Calu3 (cell line): ENCODE measurements around the gene TPPP. TPM values are rescaled to one million over a fixed set of nuclear protein-coding genes. Genes with fewer than 3 reads are reported as not detected.
A peak's percentile ranks its signal among the peaks of the same experiment; 100 is the strongest.

ENCODE experiments used
- BruUV-seq: library from RNA; stranded (reverse); fragments of 400-500 nt; replicated peaks from 2 replicates; lab custom pipeline; 2021; lab: Mats Ljungman, UMichigan
- CTCF ChIA-PET: fragments of 300-600 bp; sonication (Branson Sonifier 250); formaldehyde crosslinking; loops from one replicate; lab custom pipeline; 2022; ENCODE audit warnings: antibody characterized with exemption; lab: Charles Lee
- DNase-seq: peaks from one replicate; pipeline ENCODE4 v3.0.0; 2022
- H3K27ac Mint-ChIP-seq: one replicate; pipeline ENCODE4 v1.8.0; 2022; ENCODE audit warnings: mixed read lengths; ENCODE audit not compliant: unreplicated experiment
- H3K27me3 Mint-ChIP-seq: one replicate; pipeline ENCODE4 v1.8.0; 2022; ENCODE audit warnings: mixed read lengths; ENCODE audit not compliant: unreplicated experiment
- H3K36me3 Mint-ChIP-seq: one replicate; pipeline ENCODE4 v1.8.0; 2022; ENCODE audit warnings: mild to moderate bottlenecking, moderate library complexity, mixed read lengths; ENCODE audit not compliant: insufficient read depth, unreplicated experiment
- H3K4me1 Mint-ChIP-seq: one replicate; pipeline ENCODE4 v1.8.0; 2022; ENCODE audit warnings: mild to moderate bottlenecking, low read depth, mixed read lengths; ENCODE audit not compliant: unreplicated experiment
- H3K4me3 Mint-ChIP-seq: one replicate; pipeline ENCODE4 v1.8.0; 2022; ENCODE audit warnings: mild to moderate bottlenecking, low read depth, moderate library complexity, mixed read lengths; ENCODE audit not compliant: unreplicated experiment
- H3K9me3 Mint-ChIP-seq: one replicate; pipeline ENCODE4 v1.8.0; 2022; ENCODE audit warnings: low read depth, mixed read lengths; ENCODE audit not compliant: unreplicated experiment
- intact Hi-C: fragments of 100-400 bp; cut with micrococcal nuclease; formaldehyde crosslinking; loops from one replicate; pipeline ENCODE4 v1.10.0; 2022; ENCODE audit not compliant: unreplicated experiment
- total RNA-seq: library from RNA; stranded (reverse); gene quantifications from 2 replicates; pipeline ENCODE4 v1.2.3, GENCODE V29; 2022
- TF ChIP-seq, protein P1 (sequence below): fragments of 200-600 bp; IDR thresholded peaks from one replicate; pipeline ENCODE4 v1.8.0; 2022; ENCODE audit warnings: antibody characterized with exemption; ENCODE audit not compliant: unreplicated experiment

The TPPP gene
- total RNA-seq, 1 experiment from 2014 or later: 0.38 TPM

DNA sequence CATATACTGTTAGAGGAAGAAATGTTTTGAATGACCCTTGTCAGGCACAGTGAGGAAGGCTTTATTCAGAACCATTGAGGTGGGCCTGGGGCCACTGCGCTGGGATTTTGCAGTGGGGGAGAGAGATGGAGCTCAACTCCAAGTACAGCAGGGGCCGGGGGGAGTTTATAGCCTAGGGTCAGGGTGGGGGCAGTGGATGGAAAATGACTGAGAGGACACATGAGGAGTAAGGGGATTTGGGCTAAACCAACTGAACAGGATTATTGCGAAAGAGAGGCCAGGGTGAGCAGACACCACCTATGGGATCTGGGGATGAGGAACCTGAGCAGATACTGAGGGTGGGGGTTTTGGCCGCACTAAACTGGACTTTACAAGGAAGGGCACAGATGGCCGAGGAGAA, 74.7 kb downstream of the TPPP start:
- intact Hi-C loops: loop anchor here (10.0 kb wide), 1 partner anchor 174 kb away; the partner anchor contains the start of gene EXOC3
- Mint-ChIP-seq H3K36me3 (peaks cover 35% of the 10 kb centered on the region), H3K27me3 (no peaks in the 10 kb centered on the region), H3K9me3 (no peaks in the 10 kb centered on the region), H3K4me3 (no peak overlapping the region), H3K4me1 (peaks cover 32% of the 10 kb centered on the region), H3K27ac (no peak overlapping the region)
- CTCF ChIA-PET: interaction anchor here (0.6 kb wide), 1 partner anchor 125 kb away, joined by 3 read pairs; no protein-coding TSS in a partner anchor
- TF ChIP-seq, protein P1, sequence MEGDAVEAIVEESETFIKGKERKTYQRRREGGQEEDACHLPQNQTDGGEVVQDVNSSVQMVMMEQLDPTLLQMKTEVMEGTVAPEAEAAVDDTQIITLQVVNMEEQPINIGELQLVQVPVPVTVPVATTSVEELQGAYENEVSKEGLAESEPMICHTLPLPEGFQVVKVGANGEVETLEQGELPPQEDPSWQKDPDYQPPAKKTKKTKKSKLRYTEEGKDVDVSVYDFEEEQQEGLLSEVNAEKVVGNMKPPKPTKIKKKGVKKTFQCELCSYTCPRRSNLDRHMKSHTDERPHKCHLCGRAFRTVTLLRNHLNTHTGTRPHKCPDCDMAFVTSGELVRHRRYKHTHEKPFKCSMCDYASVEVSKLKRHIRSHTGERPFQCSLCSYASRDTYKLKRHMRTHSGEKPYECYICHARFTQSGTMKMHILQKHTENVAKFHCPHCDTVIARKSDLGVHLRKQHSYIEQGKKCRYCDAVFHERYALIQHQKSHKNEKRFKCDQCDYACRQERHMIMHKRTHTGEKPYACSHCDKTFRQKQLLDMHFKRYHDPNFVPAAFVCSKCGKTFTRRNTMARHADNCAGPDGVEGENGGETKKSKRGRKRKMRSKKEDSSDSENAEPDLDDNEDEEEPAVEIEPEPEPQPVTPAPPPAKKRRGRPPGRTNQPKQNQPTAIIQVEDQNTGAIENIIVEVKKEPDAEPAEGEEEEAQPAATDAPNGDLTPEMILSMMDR: no peak
- no peak for DNase-seq
- no TSS peak for BruUV-seq

GRCh38 chr5:617896-618295, 75.3 kb downstream of the TPPP start:
- Mint-ChIP-seq H3K9me3 (peaks cover 1% of the 10 kb centered on the region), H3K4me3 (no peak overlapping the region), H3K36me3 (peaks cover 39% of the 10 kb centered on the region), H3K27ac (no peak overlapping the region), H3K27me3 (no peaks in the 10 kb centered on the region), H3K4me1 (peaks cover 37% of the 10 kb centered on the region)
- intact Hi-C loops: loop anchor here (10.0 kb wide), 1 partner anchor 173 kb away; the partner anchor contains the start of gene EXOC3
- no TSS peak for BruUV-seq
- TF ChIP-seq, protein P1: no peak
- CTCF ChIA-PET: no interaction called here
- no peak for DNase-seq

GRCh38 chr5:616484-617039, 76.6 kb downstream of the TPPP start:
- Mint-ChIP-seq H3K4me3 (no peak overlapping the region), H3K27ac (no peak overlapping the region), H3K4me1 (peaks cover 41% of the 10 kb centered on the region), H3K36me3 (peaks cover 52% of the 10 kb centered on the region), H3K9me3 (peaks cover 2% of the 10 kb centered on the region), H3K27me3 (no peaks in the 10 kb centered on the region)
- peak; percentile 33 for DNase-seq
- no TSS peak for BruUV-seq
- intact Hi-C loops: loop anchor here (10.0 kb wide), 1 partner anchor 172 kb away; the partner anchor contains the start of gene EXOC3
- CTCF ChIA-PET: no interaction called here
- TF ChIP-seq, protein P1: no peak

GRCh38 chr5:612498-613424, 80.4 kb downstream of the TPPP start:
- Mint-ChIP-seq H3K9me3 (peaks cover 2% of the 10 kb centered on the region), H3K36me3 (peaks cover 49% of the 10 kb centered on the region), H3K27ac (peak overlapping the region; percentile 98), H3K27me3 (peaks cover 9% of the 10 kb centered on the region), H3K4me1 (peaks cover 41% of the 10 kb centered on the region), H3K4me3 (peak overlapping the region; percentile 91)
- CTCF ChIA-PET: interaction anchor here (0.6 to 1.1 kb wide), 4 partner anchors 12 to 1178 kb away, joined by 3 to 5 read pairs (median 4); no protein-coding TSS in a partner anchor
- TSS peak; percentile 33 for BruUV-seq
- intact Hi-C loops: loop anchor here (10.0 kb wide), 1 partner anchor 168 kb away; the partner anchor contains the start of gene EXOC3
- TF ChIP-seq, protein P1: no peak
- peak; percentile 36 for DNase-seq
